Inflammatory macrophage (primary cell): Measurements from ENCODE around the gene RPS6KC1.
A peak's percentile ranks its signal among the peaks of the same experiment; 100 is the strongest.
"Not testable (repeated sequence)": the region's sequence is repeated elsewhere in the genome, so short reads cannot be mapped to it uniquely, and the experiment has no call there.

Experiments used
- DNase-seq, 2 donors: peaks; one replicate each; pipeline ENCODE4 v3.0.0-alpha.2; 2020 to 2022

The RPS6KC1 gene

GRCh38 chr1:213107613-213108012, 56.6 kb downstream of the RPS6KC1 start:
- DNase-seq, result no peak

GRCh38 chr1:213110349-213111300, 59.6 kb downstream of the RPS6KC1 start:
- no peak for DNase-seq

DNA sequence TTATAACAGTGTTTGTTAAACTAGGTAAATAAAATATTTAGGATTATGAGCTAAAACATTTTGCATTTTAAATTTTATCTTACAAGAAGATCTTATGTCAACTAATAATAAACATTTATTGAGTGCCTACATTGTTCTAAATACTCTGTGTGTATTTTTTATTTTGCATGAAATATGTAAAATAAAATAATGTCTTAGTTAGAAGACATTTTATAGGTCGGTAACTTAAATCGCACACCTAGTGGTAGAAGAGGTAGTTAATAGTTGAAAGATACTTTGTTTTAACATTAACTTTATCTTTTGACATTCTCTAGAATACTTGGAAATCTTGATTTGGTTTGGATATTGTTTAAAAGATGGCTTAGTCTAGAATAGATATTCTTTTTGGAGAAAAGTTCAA, 60.5 kb downstream of the RPS6KC1 start:
- DNase-seq, result no peak

DNA sequence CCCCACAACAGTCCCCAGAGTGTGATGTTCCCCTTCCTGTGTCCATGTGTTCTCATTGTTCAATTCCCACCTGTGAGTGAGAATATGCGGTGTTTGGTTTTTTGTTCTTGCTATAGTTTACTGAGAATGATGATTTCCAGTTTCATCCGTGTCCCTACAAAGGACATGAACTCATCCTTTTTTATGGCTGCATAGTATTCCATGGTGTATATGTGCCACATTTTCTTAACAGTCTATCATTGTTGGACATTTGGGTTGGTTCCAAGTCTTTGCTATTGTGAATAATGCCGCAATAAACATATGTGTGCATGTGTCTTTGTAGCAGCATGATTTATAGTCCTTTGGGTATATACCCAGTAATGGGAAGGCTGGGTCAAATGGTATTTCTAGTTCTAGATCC, 61.7 kb downstream of the RPS6KC1 start:
- not testable (repeated sequence) for DNase-seq

- not testable (repeated sequence) for DNase-seq
Measured at GRCh38 chr1:213117699-213118180, 66.7 kb downstream of the RPS6KC1 start.

GRCh38 chr1:213119794-213120193, 68.8 kb downstream of the RPS6KC1 start:
- DNase-seq, result no peak

DNA sequence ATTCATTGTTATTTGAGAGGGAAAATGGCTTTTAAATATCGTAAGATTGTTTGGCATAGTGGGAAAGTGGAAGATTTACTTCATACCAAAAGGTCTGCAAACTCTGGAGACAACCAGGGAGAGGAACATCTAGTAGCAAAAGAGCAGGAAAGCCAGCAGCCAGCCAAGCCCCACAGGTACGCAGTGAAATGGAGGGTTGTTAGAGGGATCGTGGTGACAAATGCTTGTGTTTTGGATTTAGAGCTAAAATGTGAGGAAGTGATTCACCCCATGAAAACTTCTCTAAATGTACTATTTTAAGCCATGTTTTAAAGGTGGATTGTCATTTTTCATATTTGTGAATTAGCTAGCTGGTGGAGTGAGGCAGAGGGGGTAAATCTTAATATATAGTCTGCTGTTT, 69.3 kb downstream of the RPS6KC1 start:
- no peak for DNase-seq

DNA sequence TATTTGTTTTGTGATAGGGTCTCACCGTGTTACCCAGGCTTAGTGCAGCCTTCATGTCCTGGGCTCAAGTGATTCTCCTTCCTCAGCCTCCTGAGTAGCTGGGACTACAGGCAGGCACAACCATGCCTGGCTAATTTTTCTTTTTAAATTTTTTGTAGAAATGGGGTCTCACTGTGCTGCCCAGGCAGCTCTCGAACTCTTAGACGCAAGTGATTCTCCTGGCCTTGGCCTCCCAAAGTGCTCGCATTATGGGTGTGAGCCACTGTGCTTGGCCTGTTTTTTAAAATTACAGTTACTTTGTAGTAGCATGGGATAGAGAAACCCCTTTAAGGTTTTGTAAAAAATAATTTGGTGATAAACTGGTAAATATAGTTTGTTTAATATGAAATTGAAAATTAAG, 69.9 kb downstream of the RPS6KC1 start:
- DNase-seq, result no peak

DNA sequence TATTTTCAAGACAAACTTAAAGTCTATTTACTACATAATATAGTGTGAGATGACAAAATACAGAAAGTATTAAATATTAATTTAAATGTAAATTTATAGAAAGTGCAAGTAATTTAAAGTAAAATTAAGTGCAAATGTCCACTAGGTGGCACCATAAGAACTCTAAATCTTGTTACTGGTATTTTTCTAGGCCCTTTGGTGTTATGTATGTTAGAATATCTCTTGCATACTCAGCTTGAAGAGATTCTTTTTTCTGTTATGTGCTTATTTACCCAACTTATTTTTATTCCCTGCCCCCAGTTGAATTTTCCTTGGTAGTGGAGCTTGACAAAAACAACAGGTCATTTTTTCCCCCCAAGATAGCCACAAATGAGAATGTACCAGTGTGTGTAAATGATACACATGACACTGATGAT, 71.5 kb downstream of the RPS6KC1 start:
- peak; percentile 15 to 57 for DNase-seq

DNA sequence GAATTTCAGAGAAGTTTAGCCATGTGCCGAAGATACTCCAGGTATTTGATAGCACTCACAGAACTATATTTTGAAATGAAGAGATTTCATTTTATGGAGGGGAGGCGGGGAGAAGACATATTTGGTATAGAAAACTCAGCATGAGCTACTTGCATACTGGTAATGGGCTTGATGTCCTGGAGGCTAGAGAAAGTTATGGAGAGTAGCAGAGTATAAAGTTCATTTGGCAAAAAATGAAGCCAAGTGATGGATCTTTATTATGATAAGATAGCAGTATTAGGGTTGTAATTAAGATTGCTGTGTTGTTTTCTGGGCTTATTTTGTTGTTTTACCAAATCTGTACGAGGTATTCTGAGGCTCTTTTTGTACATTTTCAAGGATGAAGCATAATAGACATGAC, 72.0 kb downstream of the RPS6KC1 start:
- DNase-seq, result no peak

DNA sequence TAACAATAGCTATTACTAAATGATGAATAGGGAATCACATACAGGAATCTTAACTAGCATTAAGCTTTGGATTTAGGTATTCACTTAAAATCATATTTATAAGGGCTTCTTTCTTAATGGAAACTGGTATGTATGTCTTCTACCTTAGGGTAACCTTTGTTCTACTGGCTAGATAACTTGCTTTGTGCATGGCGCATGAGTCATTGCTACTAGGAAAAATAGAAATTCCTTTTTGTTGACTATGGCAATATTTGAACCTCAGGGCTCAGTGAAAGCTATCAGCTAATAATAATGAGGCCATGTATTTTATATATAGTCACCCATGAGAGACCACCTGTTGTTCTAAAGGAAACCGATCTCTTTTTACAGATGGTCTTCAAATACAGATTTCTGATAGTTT, 72.5 kb downstream of the RPS6KC1 start:
- no peak for DNase-seq

DNA sequence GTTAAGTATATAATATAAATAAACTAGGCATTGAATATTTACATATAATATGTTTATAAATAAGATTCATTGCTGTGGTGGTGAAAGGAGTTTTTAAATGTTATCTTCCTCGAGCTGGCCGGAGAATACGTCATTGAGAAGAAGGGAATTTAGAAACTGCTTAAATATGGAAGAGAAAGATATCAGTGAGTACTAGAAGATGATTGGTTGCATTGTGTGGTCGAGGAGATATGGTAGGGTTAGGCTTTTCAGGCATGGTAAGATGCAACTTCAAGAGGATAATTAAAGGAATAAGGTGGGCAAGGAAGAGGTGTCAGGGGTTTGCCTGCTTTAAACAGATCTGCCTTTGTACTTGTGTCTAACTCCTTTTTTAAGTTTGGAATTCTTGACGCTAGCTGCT, 73.5 kb downstream of the RPS6KC1 start:
- DNase-seq, result no peak

DNA sequence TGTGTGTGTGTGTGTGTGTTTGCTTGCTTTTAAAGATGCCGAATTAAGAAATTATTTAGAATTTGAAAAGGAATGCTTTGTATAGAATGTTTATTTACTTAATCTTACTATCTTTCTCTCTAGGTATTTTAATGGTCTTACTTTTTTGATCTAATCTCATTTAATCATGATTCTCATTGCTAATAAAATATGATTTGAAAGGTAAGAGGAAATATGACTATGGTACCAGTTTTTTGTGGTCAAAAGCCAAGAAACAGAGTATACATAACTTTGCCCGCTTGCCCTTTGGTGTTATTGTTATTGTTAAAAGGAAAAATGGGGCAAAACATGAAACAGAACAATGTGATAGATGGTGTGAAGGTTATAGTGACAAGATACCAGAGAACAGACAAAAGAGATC, 74.6 kb downstream of the RPS6KC1 start:
- DNase-seq, result no peak

DNA sequence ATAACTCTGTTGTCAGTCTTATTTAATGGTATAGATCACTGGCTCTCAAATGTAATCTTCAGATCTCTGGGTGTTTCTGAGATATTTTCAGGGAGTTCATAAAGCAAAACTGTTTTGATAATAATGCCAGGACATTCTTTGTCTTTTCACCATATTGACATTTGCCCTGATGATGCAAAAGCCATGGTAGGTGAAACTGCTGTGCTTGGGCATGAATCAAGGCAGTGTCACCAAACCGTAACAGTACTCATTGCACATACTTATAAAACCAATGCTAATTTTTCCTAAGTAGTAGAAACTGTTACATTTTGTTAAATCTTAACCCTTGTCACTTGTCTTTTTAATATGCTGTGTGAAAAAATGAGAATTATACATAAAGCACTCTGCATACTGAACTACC, 76.0 kb downstream of the RPS6KC1 start:
- DNase-seq, result no peak

DNA sequence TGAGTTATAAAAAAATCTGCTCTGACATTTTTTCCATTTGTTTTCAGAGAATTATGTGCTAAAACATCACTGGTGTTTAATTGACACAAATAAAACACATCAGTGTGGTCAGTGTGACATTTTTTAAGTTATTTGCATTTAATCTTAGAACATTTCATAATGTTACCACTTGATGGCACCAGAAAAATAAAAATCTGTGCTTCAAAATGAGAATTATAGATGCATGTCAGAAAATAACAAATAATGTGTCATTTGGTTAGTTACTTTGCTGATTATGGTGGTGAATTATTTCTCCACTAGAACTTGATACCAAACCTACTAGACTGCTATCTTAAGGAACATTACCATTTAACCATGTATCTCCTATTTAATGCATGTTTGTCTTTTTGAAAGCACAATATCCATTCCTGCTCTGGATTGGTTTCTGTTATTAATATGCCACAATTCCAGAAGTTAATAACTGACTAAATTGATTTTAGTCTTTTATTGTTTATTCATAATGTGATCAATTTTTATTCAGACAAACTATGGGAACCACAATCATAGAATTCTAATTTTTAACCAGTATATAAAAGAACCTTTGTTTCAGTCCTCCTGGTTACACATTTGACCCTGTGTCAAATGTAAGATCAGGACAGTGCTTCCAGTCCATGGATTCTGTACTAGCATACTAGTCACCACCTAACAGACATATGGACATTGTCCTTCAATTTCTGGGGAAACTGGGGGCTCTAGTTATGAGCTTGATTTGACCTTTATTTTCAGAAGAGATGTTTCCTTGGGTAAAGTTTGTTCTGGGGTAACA, 81.0 kb downstream of the RPS6KC1 start:
- DNase-seq, result no peak

DNA sequence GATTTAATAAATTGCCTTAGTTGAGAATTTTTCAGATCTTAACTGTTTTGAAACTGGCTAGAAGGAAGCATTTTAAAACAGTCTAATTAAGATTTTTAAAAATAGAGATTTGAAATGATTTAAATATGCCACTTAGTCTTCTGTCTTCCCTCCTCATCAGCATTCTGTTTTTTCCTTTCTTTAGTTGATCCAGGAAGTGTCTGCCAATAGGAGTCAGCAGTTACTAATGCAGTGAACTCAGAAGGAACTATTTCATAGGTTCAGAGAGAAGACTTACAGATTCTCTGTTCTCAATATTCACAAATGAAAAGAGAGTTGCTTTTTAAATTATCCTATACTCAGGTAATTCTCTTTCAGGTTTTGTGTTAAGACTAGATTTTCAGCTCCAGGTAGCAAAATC, 84.5 kb downstream of the RPS6KC1 start:
- DNase-seq, result no peak

DNA sequence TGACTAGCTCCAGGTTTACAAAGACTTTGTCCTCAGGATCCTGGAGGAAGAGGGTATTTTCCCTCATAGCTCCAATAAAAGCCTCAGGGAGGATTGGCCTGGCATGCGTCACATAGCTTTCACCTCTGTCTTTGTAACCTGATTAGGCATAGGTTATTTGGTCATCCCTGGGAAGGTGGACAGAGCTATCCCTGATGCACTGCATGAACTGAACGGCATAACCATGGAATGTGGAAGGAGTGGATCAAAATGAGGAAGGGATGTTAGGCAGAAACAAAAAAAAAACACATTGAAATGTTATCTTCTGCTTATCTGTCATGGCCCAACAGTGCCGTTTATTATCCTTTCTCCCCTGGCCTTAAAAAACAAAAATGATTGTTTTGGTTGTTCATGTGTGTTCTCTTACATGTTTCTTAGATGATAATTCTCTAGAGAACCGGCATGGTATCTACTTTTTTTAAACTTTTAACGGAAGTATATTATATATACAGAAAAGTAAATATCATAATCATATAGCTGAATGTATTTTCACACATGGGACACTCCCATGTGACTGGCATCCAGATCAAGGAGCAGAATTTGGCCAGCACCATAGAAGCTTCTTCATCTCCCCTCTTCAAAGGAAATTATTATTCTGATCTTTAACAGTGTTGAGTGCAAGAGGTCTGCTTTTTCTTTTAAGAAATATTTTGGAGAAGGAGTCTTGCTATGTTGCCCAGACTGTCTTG, 85.3 kb downstream of the RPS6KC1 start:
- no peak for DNase-seq

DNA sequence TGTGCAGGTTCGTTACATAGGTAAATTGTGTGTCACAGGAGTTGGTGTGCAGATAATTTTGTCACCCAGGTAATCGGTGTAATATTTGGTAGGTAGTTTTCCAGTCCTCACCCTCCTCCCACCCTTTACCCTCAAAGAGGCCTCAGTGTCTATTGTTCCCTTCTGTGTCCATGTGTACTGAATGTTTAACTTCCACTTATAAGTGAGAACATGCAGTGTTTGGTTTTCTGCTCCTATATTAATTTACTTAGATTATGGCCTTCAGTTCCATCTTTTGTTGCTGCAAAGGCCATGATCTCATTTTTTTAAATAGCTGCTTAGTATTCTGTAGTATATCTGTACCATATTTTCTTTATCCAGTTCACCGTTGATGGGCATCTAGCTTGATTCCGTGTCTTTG, 87.3 kb downstream of the RPS6KC1 start:
- DNase-seq, result no peak

DNA sequence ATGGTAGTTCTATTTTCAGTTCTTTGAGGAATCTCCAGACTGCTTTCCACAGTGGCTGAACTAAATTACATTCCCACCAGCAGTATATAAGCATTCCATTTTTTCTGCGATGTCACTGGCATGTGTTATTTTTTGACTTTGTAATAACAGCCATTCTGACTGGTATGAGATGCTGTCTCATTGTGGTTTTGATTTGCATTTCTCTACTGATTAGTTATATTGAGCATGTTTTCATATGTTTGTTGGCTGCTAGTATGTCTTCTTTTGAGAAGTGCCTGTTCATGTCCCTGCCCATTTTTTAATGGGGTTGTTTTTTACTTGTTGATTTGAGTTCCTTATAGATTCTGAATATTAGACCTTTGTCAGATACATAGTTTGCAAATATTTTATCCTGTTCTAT, 87.9 kb downstream of the RPS6KC1 start:
- DNase-seq, result no peak

DNA sequence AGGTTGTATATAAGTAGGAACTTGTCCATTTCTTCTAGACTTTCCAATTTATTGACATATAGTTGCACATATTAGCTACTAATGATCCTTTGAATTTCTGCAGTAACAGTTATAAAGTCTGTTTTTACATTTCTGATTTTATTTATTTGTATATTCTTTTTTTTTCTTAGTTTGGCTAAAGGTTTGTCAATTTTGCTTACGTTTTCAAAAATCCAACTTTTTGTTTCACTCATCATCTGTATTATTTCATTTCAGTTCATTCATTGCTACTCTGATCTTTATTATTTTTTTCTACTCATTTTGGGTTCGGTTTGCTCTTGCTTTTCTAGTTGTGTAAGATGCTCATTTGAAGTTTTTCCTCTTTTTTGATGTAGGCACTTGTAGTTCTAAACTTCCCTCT, 97.9 kb downstream of the RPS6KC1 start:
- DNase-seq, result no peak

GRCh38 chr1:213150090-213150489, 99.0 kb downstream of the RPS6KC1 start:
- DNase-seq, result not testable (repeated sequence)

GRCh38 chr1:213154056-213154685, 103.1 kb downstream of the RPS6KC1 start:
- DNase-seq, result peak; percentile 39 to 46
